ENCODE results near the gene PAX6.

PAX6 gene

DNA sequence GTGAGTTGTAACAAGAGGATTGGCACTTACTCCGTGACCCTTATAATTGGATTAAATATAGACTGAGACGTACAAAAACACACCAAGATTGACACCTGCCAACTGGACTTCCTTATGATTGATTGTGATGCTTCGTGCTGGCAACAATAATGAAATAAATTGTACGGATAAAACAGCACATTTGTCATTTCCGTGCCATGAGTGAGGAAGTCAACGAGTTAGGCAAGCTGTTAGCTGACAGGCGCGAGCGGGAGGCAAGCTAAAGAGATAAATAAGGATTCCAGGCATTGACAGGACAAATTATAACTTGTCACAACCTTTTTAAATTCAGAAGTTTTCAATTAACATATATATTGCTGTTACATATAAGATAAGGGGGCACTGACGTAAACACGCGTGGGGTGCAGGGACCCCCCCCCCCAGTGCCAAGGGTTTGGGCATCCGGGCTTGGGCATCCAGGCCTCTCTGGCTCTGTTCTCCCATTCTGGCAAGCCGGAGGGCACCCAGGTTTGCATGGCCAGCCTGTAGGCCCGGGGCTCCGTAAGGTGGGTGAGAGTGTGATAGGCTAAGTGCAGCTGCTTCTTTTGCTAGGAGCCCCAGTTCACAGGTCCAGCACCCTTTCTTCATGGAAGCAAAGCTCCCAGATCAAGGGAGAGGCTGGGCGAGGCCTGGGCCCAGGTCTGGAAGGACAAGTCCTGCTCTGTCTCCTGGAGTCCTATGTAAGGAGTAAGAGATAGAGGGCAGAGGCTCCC is 11.2 kb upstream of the PAX6 start:
- DNase-seq (ENCODE audit: low spot score), result no peak

DNA sequence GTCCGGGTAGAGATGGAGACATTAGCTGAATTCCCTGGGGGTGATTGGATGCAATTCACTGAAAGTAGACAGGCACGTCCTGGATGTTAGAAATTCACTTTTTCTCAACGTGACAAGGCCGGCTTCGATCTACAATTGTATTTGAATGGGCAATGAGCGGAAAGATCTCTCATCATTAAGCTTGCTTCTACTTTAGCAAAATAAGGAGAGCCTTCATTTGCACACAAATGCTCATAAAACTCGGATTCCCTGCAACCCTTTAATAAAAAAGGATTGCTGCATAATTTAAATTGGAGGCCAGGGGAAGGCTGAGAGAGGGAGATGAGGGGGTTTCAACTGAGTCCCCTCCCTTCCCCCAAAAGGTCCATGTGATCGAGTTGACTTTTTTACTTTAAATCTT is 10.6 kb upstream of the PAX6 start:
- no peak for DNase-seq (ENCODE audit: low spot score)

GRCh38 chr11:31821235-31821764 is 10.2 kb upstream of the PAX6 start:
- no peak for DNase-seq (ENCODE audit: low spot score)

DNA sequence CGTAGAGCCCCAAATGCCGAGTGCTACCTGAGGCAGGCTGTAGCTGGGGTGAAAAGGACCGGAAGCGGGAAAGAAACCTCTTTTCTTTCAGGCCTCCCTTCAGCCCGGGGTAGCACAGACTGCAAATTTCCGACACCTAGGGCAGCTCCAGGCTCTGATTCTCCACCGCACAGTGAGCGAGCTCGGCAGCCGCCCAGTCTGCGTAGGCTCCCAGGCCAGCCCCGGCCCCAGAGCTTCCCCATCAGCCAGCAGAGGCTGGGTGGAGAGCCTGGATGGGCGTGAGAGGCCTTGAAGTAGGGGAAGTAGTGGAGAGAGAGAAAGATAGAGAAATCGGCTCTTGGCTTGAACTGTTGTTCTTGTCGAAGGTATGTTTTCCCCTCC is 9.3 kb upstream of the PAX6 start:
- no peak for DNase-seq (ENCODE audit: low spot score)

- no peak for DNase-seq (ENCODE audit: low spot score)
These were observed 8.7 kb upstream of the PAX6 start for GRCh38 chr11:31819621-31820437.

- no peak for DNase-seq (ENCODE audit: low spot score)
These were observed 7.8 kb upstream of the PAX6 start for GRCh38 chr11:31818874-31819331.

DNA sequence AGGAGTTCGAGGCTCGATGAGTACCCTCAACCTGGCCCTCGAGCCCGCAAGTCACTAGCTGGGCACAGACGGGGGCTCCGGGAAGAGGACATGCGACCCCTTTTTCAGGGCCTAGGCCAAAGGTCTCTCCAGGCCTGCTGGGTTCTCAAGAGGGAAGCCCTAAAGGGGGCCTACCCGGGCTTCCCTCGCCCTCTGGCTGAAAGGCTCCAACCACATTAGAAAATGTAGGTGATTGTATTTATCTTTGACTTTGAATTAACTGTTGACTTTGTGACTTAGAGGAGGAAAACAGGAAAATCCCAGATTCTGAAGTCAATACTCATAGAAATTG is 7.3 kb upstream of the PAX6 start:
- DNase-seq (ENCODE audit: low spot score), result no peak

- DNase-seq (ENCODE audit: low spot score), result no peak
These were observed 6.7 kb upstream of the PAX6 start for GRCh38 chr11:31817621-31818424.

- no peak for DNase-seq (ENCODE audit: low spot score)
These were observed 6.0 kb upstream of the PAX6 start for GRCh38 chr11:31817054-31817620.

GRCh38 chr11:31816468-31817053 is 5.4 kb upstream of the PAX6 start:
- DNase-seq (ENCODE audit: low spot score), result no peak

DNA sequence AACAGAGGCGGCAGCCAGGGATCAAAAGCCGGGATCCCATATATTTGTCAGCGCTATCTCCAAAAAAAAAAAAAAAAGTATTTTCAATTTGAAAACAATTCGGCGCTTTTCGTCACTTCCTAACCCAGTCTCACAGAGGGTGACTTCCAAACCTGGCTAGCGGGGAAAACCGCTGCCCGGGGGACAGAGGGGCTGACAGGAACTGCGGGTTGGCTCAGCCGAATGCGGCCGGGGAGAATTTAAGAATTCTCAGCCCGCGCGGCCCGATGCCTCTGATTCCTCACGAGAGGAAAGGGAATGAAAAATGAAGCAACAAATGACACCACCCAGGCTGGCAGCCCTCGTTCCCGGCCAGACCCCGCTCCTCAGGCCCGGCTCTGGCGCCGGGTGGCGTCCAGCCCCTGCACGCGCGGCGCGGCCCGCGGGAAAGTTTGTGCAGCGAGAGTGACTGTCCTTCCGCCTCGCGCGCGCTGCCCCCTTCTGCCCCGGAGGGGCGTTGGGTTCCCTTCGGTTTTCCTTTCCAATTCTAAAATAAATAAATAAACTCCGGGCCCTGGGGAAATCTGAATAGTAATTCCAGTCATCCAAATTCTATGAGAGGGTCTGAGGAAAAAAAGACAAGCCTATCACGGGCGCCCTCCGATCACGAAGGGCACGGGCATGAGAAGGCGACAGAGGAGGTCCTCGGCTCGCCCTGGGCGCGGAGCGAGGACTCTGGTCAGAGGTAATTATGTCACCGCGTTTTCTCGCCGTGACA is 4.8 kb upstream of the PAX6 start:
- DNase-seq (ENCODE audit: low spot score), result no peak

DNA sequence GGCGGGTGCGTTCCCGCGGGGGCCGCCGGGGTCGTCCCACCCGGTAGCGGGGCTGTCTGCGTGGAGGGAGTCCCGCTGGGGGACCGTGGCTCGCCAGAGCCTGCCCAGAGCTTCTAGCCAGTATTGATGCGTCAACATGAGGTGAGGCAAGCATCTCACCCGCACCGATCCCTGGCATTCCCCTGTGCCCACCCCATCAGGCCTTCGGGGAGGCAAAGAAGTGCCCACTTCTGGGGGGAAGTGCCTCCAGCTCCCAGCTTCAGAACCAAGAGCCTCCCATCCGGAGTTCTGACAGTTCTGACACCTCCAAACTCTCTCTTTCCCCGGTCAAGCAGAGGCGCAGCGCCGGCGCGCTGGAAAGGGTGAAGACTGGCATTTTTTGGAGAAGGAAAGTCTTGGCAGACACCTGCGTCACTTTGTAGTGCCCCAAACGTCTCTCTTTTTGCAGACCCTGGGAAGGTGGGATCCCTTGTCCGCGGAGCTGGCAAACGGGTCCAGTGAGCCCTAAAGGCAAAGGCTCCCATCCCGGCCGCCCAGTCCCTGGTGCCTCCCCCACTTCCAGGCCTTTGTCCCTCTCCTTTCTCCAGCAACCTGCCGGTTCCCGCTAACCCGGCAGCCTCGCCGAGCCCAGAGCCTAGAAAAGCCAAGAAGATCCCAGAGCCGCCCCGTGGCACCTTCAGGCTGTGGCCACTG is 3.2 kb upstream of the PAX6 start:
- no peak for DNase-seq (ENCODE audit: low spot score)

GRCh38 chr11:31813391-31814175 is 2.5 kb upstream of the PAX6 start:
- no peak for DNase-seq (ENCODE audit: low spot score)

- DNase-seq (ENCODE audit: low spot score), result no peak
These were observed 1.6 kb upstream of the PAX6 start for GRCh38 chr11:31812383-31813381.

- no peak for DNase-seq (ENCODE audit: low spot score)
These were observed 1.0 kb downstream of the PAX6 start for GRCh38 chr11:31809857-31810778.

GRCh38 chr11:31809541-31809856 is 1.6 kb downstream of the PAX6 start:
- no peak for DNase-seq (ENCODE audit: low spot score)
